WTC11 (cell line): ENCODE results near the gene RHBDD1. TPM values are rescaled to one million over a fixed set of nuclear protein-coding genes. Genes with fewer than 3 reads are reported as not detected.
A peak's percentile ranks its signal among the peaks of the same experiment; 100 is the strongest.

Experiments
- ATAC-seq: fragments of 200-7000 bp; cut with Tn5 transposase; 2 replicates; pipeline ENCODE4 v1.10.0; 2021; ENCODE audit warnings: mild to moderate bottlenecking, moderate library complexity
- CTCF ChIA-PET: fragments of 300-600 bp; sonication (Branson Sonifier 250); formaldehyde crosslinking; loops from one replicate; lab custom pipeline; 2021; ENCODE audit warnings: antibody characterized with exemption; lab: Charles Lee
- POLR2A ChIA-PET: fragments of 350-600 bp; sonication (Branson Sonifier 250); formaldehyde crosslinking; loops from one replicate; lab custom pipeline; 2021; ENCODE audit warnings: antibody characterized with exemption; lab: Charles Lee
- DNase-seq: peaks from one replicate; pipeline ENCODE4 v3.0.0; 2021; ENCODE audit warnings: low spot score
- H3K27ac Mint-ChIP-seq: 2 replicates; pipeline ENCODE4 v1.8.0; 2021; ENCODE audit warnings: mixed read lengths
- H3K27me3 Mint-ChIP-seq: 2 replicates; pipeline ENCODE4 v1.8.0; 2021; ENCODE audit warnings: low read depth, mild to moderate bottlenecking, moderate library complexity, mixed read lengths
- H3K36me3 Mint-ChIP-seq: 2 replicates; pipeline ENCODE4 v1.8.0; 2021; ENCODE audit warnings: mixed read lengths
- H3K4me1 Mint-ChIP-seq: 2 replicates; pipeline ENCODE4 v1.8.0; 2022; ENCODE audit warnings: mixed read lengths
- H3K4me3 Mint-ChIP-seq: 2 replicates; pipeline ENCODE4 v1.8.0; 2021; ENCODE audit warnings: mild to moderate bottlenecking, moderate library complexity, mixed read lengths
- H3K9me3 Mint-ChIP-seq: 2 replicates; pipeline ENCODE4 v1.8.0; 2021; ENCODE audit warnings: mixed read lengths
- E2F4 ChIP-seq: sonication (generic); formaldehyde crosslinking; IDR thresholded peaks from 2 replicates; pipeline ENCODE4 v1.8.1; 2022; ENCODE audit warnings: low read depth, mild to moderate bottlenecking, moderate library complexity, missing genetic modification reagents, borderline replicate concordance
- ETV6 ChIP-seq: sonication (generic); formaldehyde crosslinking; IDR thresholded peaks from 2 replicates; pipeline ENCODE4 v1.8.1; 2022; ENCODE audit warnings: mild to moderate bottlenecking, missing genetic modification reagents
- IRF2 ChIP-seq: sonication (generic); formaldehyde crosslinking; IDR thresholded peaks from 2 replicates; pipeline ENCODE4 v1.8.0; 2022; ENCODE audit warnings: low read depth, missing genetic modification reagents, borderline replicate concordance
- JUN ChIP-seq: sonication (generic); formaldehyde crosslinking; IDR thresholded peaks from 2 replicates; pipeline ENCODE4 v1.8.0; 2023; ENCODE audit warnings: mild to moderate bottlenecking, missing genetic modification reagents
- NR3C1 ChIP-seq: sonication (generic); formaldehyde crosslinking; conservative IDR thresholded peaks from 2 replicates; pipeline ENCODE4 v1.8.1; 2023; ENCODE audit warnings: low read depth, mild to moderate bottlenecking, missing genetic modification reagents
- PRDM15 ChIP-seq: sonication (generic); formaldehyde crosslinking; IDR thresholded peaks from 2 replicates; pipeline ENCODE4 v1.8.0; 2022; ENCODE audit warnings: missing genetic modification reagents
- TEAD4 ChIP-seq: sonication (generic); formaldehyde crosslinking; IDR thresholded peaks from 2 replicates; pipeline ENCODE4 v1.8.0; 2022; ENCODE audit warnings: mild to moderate bottlenecking, missing genetic modification reagents
- ZNF121 ChIP-seq: sonication (generic); formaldehyde crosslinking; IDR thresholded peaks from 2 replicates; pipeline ENCODE4 v1.8.0; 2023; ENCODE audit warnings: missing genetic modification reagents
- ZNF263 ChIP-seq: sonication (generic); formaldehyde crosslinking; IDR thresholded peaks from 2 replicates; pipeline ENCODE4 v1.8.1; 2022; ENCODE audit warnings: low read depth, mild to moderate bottlenecking, moderate library complexity, missing genetic modification reagents
- ZNF317 ChIP-seq: sonication (generic); formaldehyde crosslinking; IDR thresholded peaks from 2 replicates; pipeline ENCODE4 v1.8.1; 2023; ENCODE audit warnings: low read depth, mild to moderate bottlenecking, moderate library complexity, missing genetic modification reagents, borderline replicate concordance
- ZNF423 ChIP-seq: fragments of 250-450 bp; sonication (Bioruptor Pico); IDR thresholded peaks from 2 replicates; pipeline ENCODE4 v2.1.2; 2022; ENCODE audit warnings: mild to moderate bottlenecking, moderate library complexity
- total RNA-seq: library from RNA; stranded (reverse); gene quantifications from 3 replicates; pipeline ENCODE4 v1.2.3, GENCODE V29; 2021
- TF ChIP-seq, protein P1 (sequence below): sonication (generic); formaldehyde crosslinking; IDR thresholded peaks from 2 replicates; pipeline ENCODE4 v1.8.1; 2023; ENCODE audit warnings: mild to moderate bottlenecking, missing genetic modification reagents
- TF ChIP-seq, protein P2 (sequence below): fragments of 250-450 bp; sonication (Bioruptor Pico); IDR thresholded peaks from 2 replicates; pipeline ENCODE4 v1.8.0; 2021; ENCODE audit warnings: mild to moderate bottlenecking
- TF ChIP-seq, protein P3 (sequence below): fragments of 250-450 bp; sonication (Bioruptor Pico); IDR thresholded peaks from 2 replicates; pipeline ENCODE4 v2.1.2; 2022; ENCODE audit warnings: mild to moderate bottlenecking, moderate library complexity
- TF ChIP-seq, protein P4 (sequence below): sonication (generic); formaldehyde crosslinking; conservative IDR thresholded peaks from 2 replicates; pipeline ENCODE4 v1.8.1; 2023; ENCODE audit warnings: mild to moderate bottlenecking, low read depth, missing genetic modification reagents, moderate library complexity

Gene RHBDD1
- total RNA-seq, 1 experiment from 2014 or later, result 25.7 TPM

DNA sequence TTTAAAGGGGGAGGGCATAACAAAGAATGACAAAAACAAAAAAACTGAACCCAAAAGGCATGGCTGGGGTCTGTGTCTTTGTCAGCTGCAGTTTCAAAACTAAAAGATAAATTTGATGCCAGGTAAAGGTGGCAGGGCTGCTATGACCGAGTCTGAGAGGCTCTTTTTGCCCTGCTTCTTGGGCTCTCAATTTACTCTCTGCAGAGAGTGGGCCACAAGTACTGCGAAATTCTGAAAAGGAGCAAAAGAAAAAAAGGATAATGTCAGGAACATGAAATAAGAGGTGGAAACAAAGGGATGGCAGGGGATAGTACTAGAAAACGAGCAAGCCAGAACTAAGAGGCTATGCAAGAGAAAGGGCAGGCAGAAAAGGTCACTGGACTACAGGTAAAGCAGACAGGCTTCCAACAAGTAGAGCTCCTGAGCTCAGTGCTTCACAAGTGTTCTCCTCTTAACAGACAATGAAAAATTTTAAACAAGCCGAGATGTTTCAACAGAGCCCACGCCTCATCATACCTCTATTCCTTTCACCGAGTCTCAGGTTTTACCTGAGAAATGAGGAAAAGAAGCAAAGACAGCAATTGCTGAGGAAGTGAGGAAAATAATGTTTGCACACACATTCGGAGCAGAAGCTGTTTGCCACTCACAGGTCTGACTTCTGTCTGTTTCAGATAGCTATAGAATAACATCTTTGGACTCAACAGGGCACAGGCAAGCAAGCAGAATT is 43.5 kb upstream of the RHBDD1 start (continued):
- TF ChIP-seq, protein P1, sequence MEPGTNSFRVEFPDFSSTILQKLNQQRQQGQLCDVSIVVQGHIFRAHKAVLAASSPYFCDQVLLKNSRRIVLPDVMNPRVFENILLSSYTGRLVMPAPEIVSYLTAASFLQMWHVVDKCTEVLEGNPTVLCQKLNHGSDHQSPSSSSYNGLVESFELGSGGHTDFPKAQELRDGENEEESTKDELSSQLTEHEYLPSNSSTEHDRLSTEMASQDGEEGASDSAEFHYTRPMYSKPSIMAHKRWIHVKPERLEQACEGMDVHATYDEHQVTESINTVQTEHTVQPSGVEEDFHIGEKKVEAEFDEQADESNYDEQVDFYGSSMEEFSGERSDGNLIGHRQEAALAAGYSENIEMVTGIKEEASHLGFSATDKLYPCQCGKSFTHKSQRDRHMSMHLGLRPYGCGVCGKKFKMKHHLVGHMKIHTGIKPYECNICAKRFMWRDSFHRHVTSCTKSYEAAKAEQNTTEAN (CRISPR knock-in tag), result no peak
- TF ChIP-seq JUN (CRISPR knock-in tag) (no peak), PRDM15 (CRISPR knock-in tag) (no peak)
- TF ChIP-seq, protein P2, sequence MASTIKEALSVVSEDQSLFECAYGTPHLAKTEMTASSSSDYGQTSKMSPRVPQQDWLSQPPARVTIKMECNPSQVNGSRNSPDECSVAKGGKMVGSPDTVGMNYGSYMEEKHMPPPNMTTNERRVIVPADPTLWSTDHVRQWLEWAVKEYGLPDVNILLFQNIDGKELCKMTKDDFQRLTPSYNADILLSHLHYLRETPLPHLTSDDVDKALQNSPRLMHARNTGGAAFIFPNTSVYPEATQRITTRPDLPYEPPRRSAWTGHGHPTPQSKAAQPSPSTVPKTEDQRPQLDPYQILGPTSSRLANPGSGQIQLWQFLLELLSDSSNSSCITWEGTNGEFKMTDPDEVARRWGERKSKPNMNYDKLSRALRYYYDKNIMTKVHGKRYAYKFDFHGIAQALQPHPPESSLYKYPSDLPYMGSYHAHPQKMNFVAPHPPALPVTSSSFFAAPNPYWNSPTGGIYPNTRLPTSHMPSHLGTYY, result no peak
- TF ChIP-seq, protein P3, sequence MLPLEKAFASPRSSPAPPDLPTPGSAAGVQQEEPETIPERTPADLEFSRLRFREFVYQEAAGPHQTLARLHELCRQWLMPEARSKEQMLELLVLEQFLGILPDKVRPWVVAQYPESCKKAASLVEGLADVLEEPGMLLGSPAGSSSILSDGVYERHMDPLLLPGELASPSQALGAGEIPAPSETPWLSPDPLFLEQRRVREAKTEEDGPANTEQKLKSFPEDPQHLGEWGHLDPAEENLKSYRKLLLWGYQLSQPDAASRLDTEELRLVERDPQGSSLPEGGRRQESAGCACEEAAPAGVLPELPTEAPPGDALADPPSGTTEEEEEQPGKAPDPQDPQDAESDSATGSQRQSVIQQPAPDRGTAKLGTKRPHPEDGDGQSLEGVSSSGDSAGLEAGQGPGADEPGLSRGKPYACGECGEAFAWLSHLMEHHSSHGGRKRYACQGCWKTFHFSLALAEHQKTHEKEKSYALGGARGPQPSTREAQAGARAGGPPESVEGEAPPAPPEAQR (CRISPR knock-in tag), result no peak

GRCh38 chr2:226793646-226794045 is 42.2 kb upstream of the RHBDD1 start:
- H3K27ac Mint-ChIP-seq, result no peak overlapping the region
- no peaks in the 10 kb centered on the region for H3K27me3 Mint-ChIP-seq
- ChIA-PET CTCF (interaction anchor here (1.3 kb wide), 1 partner anchor 13 kb away, joined by 3 read pairs; no protein-coding TSS in a partner anchor), POLR2A (no interaction called here)
- no peaks in the 10 kb centered on the region for H3K9me3 Mint-ChIP-seq
- ATAC-seq, result no peak
- DNase-seq, result no peak
- no peak for TF ChIP-seq PRDM15 (CRISPR knock-in tag)
- TF ChIP-seq, protein P4, sequence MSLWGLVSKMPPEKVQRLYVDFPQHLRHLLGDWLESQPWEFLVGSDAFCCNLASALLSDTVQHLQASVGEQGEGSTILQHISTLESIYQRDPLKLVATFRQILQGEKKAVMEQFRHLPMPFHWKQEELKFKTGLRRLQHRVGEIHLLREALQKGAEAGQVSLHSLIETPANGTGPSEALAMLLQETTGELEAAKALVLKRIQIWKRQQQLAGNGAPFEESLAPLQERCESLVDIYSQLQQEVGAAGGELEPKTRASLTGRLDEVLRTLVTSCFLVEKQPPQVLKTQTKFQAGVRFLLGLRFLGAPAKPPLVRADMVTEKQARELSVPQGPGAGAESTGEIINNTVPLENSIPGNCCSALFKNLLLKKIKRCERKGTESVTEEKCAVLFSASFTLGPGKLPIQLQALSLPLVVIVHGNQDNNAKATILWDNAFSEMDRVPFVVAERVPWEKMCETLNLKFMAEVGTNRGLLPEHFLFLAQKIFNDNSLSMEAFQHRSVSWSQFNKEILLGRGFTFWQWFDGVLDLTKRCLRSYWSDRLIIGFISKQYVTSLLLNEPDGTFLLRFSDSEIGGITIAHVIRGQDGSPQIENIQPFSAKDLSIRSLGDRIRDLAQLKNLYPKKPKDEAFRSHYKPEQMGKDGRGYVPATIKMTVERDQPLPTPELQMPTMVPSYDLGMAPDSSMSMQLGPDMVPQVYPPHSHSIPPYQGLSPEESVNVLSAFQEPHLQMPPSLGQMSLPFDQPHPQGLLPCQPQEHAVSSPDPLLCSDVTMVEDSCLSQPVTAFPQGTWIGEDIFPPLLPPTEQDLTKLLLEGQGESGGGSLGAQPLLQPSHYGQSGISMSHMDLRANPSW (CRISPR knock-in tag), result no peak
- TF ChIP-seq ZNF121, result no peak
- no peak for TF ChIP-seq ZNF317 (CRISPR knock-in tag)
- TF ChIP-seq TEAD4 (CRISPR knock-in tag), result no peak
- TF ChIP-seq E2F4 (CRISPR knock-in tag), result no peak
- TF ChIP-seq, protein P3 (CRISPR knock-in tag), result no peak
- TF ChIP-seq ZNF423 (CRISPR knock-in tag), result no peak
- no peak for TF ChIP-seq IRF2
- TF ChIP-seq NR3C1 (CRISPR knock-in tag), result no peak
- no peak for TF ChIP-seq ETV6 (CRISPR knock-in tag)
- TF ChIP-seq ZNF263 (CRISPR knock-in tag), result no peak
- H3K36me3 Mint-ChIP-seq, result peaks cover 16% of the 10 kb centered on the region
- H3K4me1 Mint-ChIP-seq, result peaks cover 76% of the 10 kb centered on the region
- H3K4me3 Mint-ChIP-seq, result peak overlapping the region; percentile 75
